HFFc6 (cell line): ENCODE results near the gene ACADS. TPM values are rescaled to one million over a fixed set of nuclear protein-coding genes. Genes with fewer than 3 reads are reported as not detected.

Experiments
- DNase-seq: peaks from one replicate; pipeline ENCODE4 v3.0.0-alpha.2; 2018
- H3K27ac Mint-ChIP-seq: 2 replicates; pipeline ENCODE4 v1.8.0; 2020; ENCODE audit warnings: mild to moderate bottlenecking, mixed read lengths
- H3K27me3 Mint-ChIP-seq: 2 replicates; pipeline ENCODE4 v1.8.0; 2021; ENCODE audit warnings: mild to moderate bottlenecking, moderate library complexity, mixed read lengths; ENCODE audit not compliant: insufficient read depth
- H3K36me3 Mint-ChIP-seq: 2 replicates; pipeline ENCODE4 v1.8.0; 2021; ENCODE audit warnings: low read depth, mixed read lengths
- H3K4me1 Mint-ChIP-seq: 2 replicates; pipeline ENCODE4 v1.8.0; 2020; ENCODE audit warnings: low read depth, mixed read lengths
- H3K4me3 Mint-ChIP-seq: 2 replicates; pipeline ENCODE4 v1.8.0; 2020; ENCODE audit warnings: mild to moderate bottlenecking, moderate library complexity, mixed read lengths
- H3K9me3 Mint-ChIP-seq: 2 replicates; pipeline ENCODE4 v1.8.0; 2020; ENCODE audit warnings: mild to moderate bottlenecking, mixed read lengths
- total RNA-seq, 6 experiments: library from RNA; stranded (reverse); fragmentation: NEBNext Ultra II Directional; extraction: Animal tissue kit (Norgen Biotek cat#: 25700); gene quantifications; 2 replicates in 1 of 6; 3 replicates in 5 of 6; pipeline ENCODE4 v1.2.3, GENCODE V29; 2021
- TF ChIP-seq, protein P1 (sequence below): fragments of 200-600 bp; sonication (generic); IDR thresholded peaks from 2 replicates; pipeline ENCODE4 v1.5.0; 2021; ENCODE audit warnings: antibody characterized with exemption, mild to moderate bottlenecking

ACADS gene
- total RNA-seq, 6 experiments from 2014 or later, result 0.99 to 2.4 (median 2.0) TPM

DNA sequence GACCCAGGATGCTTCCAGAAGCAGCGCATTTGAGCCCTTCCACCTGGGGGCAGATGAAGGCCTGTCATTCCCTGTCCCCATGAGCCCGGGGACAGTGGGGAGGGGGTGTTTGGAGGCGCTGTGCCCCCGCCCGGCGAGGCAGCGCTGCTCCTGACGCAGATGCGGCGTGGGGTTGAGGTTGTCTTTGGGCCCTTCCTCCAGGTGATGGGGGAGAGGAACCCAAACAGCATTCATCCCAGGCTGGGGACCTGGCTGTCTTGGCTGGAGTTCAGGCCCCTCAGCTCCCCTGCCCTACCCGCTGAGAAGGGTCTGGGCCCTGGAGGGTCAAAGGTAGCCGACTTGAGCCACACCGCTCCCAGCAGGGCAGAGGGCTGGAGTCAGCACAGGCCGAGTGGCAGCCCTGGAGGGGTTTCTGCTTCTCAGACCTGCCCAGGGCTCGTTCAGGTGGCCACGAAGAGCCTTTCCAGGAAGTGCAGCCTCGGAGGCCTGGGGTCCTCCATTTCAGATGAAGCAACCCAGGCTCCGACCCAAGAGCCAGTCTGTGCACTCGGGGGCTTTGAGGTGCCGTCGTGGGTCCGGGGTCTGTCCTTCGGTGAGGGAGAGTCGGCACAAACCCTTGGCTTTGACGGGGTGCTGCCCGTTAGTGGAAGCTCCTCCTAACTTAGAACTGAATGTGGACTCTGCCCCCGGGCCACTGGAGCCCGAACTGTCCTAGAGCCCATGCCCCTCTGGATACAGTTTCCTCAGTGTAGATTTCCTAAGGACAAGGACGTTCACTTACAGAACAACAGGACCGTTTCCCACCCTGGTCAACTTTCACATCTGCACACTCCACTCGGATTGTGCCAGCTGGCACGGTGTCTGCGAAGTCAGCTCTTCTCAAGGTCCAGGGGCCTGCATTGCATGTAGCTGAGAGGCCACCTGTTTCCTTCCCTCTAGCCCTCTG lies 16.1 kb downstream of the ACADS start:
- TF ChIP-seq, protein P1, sequence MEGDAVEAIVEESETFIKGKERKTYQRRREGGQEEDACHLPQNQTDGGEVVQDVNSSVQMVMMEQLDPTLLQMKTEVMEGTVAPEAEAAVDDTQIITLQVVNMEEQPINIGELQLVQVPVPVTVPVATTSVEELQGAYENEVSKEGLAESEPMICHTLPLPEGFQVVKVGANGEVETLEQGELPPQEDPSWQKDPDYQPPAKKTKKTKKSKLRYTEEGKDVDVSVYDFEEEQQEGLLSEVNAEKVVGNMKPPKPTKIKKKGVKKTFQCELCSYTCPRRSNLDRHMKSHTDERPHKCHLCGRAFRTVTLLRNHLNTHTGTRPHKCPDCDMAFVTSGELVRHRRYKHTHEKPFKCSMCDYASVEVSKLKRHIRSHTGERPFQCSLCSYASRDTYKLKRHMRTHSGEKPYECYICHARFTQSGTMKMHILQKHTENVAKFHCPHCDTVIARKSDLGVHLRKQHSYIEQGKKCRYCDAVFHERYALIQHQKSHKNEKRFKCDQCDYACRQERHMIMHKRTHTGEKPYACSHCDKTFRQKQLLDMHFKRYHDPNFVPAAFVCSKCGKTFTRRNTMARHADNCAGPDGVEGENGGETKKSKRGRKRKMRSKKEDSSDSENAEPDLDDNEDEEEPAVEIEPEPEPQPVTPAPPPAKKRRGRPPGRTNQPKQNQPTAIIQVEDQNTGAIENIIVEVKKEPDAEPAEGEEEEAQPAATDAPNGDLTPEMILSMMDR, result no peak

DNA sequence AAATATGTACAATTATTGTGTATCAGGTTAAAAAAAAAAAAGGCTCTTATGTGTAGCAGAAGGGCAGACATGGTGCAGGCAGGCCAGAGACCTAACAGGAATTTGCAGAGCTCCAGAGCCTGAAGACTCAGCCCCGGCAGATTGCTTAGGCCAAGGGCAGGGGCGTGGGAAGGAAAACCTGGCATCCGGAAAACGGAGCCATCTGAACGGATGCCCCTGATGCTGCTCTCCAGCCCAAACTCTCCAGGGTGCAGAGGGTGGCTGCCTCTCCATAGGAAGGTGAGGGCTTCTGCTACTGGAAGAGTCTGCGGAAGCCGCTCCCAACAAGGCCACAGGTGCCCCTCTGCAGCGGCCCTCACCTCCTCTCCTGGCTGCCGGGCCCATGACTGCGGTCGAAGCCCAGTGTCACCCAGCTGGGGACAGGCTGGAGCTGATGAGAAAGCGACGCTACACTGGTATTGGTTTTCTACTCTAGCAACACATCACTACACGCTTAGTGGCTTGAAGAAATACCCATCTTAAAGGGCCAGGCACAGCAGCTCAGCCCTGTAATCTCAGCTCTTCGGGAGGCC lies 19.4 kb downstream of the ACADS start:
- Mint-ChIP-seq H3K36me3 (no peaks in the 10 kb centered on the region), H3K4me1 (no peaks in the 10 kb centered on the region), H3K4me3 (no peak overlapping the region), H3K27me3 (peaks cover 3% of the 10 kb centered on the region), H3K27ac (no peak overlapping the region), H3K9me3 (no peaks in the 10 kb centered on the region)
- DNase-seq, result no peak
- TF ChIP-seq, protein P1, result no peak

More for the DNA sequence above, 16.1 kb downstream of the ACADS start:
- H3K27me3 Mint-ChIP-seq, result no peaks in the 10 kb centered on the region
- no peak for DNase-seq
- no peak overlapping the region for H3K27ac Mint-ChIP-seq
- H3K4me3 Mint-ChIP-seq, result no peak overlapping the region
- H3K9me3 Mint-ChIP-seq, result no peaks in the 10 kb centered on the region
- H3K4me1 Mint-ChIP-seq, result no peaks in the 10 kb centered on the region
- no peaks in the 10 kb centered on the region for H3K36me3 Mint-ChIP-seq

- no peak overlapping the region for H3K4me3 Mint-ChIP-seq
- peaks cover 6% of the 10 kb centered on the region; the same call in 1 of the 2 replicates for H3K4me1 Mint-ChIP-seq
- no peak overlapping the region for H3K27ac Mint-ChIP-seq
- no peak for DNase-seq
- TF ChIP-seq, protein P1, result no peak
- peaks cover 10% of the 10 kb centered on the region for H3K27me3 Mint-ChIP-seq
- H3K36me3 Mint-ChIP-seq, result no peaks in the 10 kb centered on the region
- H3K9me3 Mint-ChIP-seq, result no peaks in the 10 kb centered on the region
Measured at GRCh38 chr12:120748242-120748641, 22.6 kb downstream of the ACADS start.

GRCh38 chr12:120749256-120749655 lies 23.6 kb downstream of the ACADS start:
- H3K4me1 Mint-ChIP-seq, result peaks cover 6% of the 10 kb centered on the region; the same call in 1 of the 2 replicates
- DNase-seq, result no peak

DNA sequence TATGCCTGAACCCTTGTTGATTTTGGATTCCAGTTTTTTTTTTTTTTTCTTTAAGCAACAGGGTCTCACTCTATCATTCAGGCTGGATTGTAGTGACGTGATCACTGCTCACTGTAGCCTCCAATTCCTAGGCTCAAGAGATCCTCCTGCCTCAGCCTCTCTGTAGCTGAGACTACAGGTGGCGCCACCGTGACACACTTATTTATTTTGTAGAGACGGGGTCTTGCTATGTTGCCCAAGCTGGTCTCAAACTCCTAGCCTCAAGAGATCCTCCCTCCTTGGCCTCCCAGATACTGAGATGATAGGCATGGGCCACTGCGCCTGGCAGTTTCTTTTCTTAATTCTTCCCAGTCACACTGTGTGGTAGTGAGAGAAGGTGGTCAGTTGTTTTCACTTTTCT lies 25.2 kb downstream of the ACADS start:
- TF ChIP-seq, protein P1, result no peak
- H3K36me3 Mint-ChIP-seq, result no peaks in the 10 kb centered on the region
- peaks cover 8% of the 10 kb centered on the region for H3K9me3 Mint-ChIP-seq
- H3K4me1 Mint-ChIP-seq, result peaks cover 6% of the 10 kb centered on the region; the same call in 1 of the 2 replicates
- no peak overlapping the region for H3K4me3 Mint-ChIP-seq
- H3K27ac Mint-ChIP-seq, result no peak overlapping the region
- no peak for DNase-seq
- H3K27me3 Mint-ChIP-seq, result peaks cover 10% of the 10 kb centered on the region

More at GRCh38 chr12:120749256-120749655, 23.6 kb downstream of the ACADS start:
- H3K9me3 Mint-ChIP-seq, result no peaks in the 10 kb centered on the region
- H3K27ac Mint-ChIP-seq, result no peak overlapping the region
- TF ChIP-seq, protein P1, result no peak
- H3K27me3 Mint-ChIP-seq, result peaks cover 10% of the 10 kb centered on the region
- H3K4me3 Mint-ChIP-seq, result no peak overlapping the region
- no peaks in the 10 kb centered on the region for H3K36me3 Mint-ChIP-seq
